GM23338 (cell line): ENCODE results near the gene TRPM3. TPM values are rescaled to one million over a fixed set of nuclear protein-coding genes. Genes with fewer than 3 reads are reported as not detected.

Experiments
- ATAC-seq: fragments of 200-7000 bp; cut with Tn5 transposase; 3 replicates; pipeline ENCODE4 v1.9.1; 2020
- DNase-seq: peaks from one replicate; pipeline ENCODE4 v3.0.0-alpha.2; 2015; ENCODE audit warnings: low spot score
- H2AFZ ChIP-seq: fragments of 200-600 bp; sonication (generic); 2 replicates; pipeline ENCODE4 v1.8.0; 2016; ENCODE audit warnings: antibody characterized with exemption, mild to moderate bottlenecking, moderate library complexity
- H3F3A ChIP-seq: fragments of 200-600 bp; sonication (generic); replicated peaks from 2 replicates; pipeline ENCODE4 v1.8.0; 2017; ENCODE audit warnings: antibody characterized with exemption, mixed run types, low read depth
- H3K27ac ChIP-seq: fragments of 200-600 bp; sonication (generic); 2 replicates; pipeline ENCODE4 v1.6.1; 2016; ENCODE audit warnings: low read depth
- H3K27me3 ChIP-seq: fragments of 200-600 bp; sonication (generic); 2 replicates; pipeline ENCODE4 v1.8.0; 2016; ENCODE audit warnings: mild to moderate bottlenecking, mixed run types, moderate library complexity; ENCODE audit not compliant: insufficient read depth
- H3K36me3 ChIP-seq: fragments of 200-600 bp; sonication (generic); 2 replicates; pipeline ENCODE4 v1.8.0; 2016; ENCODE audit warnings: mild to moderate bottlenecking; ENCODE audit not compliant: insufficient read depth
- H3K4me1 ChIP-seq: fragments of 200-600 bp; sonication (generic); 2 replicates; pipeline ENCODE4 v1.8.0; 2016; ENCODE audit warnings: mild to moderate bottlenecking, moderate library complexity; ENCODE audit not compliant: insufficient read depth
- H3K4me2 ChIP-seq: fragments of 200-600 bp; sonication (generic); 2 replicates; pipeline ENCODE4 v1.7.1; 2017; ENCODE audit warnings: mixed run types
- H3K4me3 ChIP-seq: fragments of 200-600 bp; sonication (generic); 2 replicates; pipeline ENCODE4 v1.6.1; 2016; ENCODE audit warnings: mixed run types
- H3K79me2 ChIP-seq: fragments of 200-600 bp; sonication (generic); replicated peaks from 2 replicates; pipeline ENCODE4 v1.8.0; 2017; ENCODE audit warnings: mild to moderate bottlenecking; ENCODE audit not compliant: insufficient read depth
- H3K9me2 ChIP-seq: fragments of 200-600 bp; sonication (generic); 2 replicates; pipeline ENCODE4 v1.8.0; 2017; ENCODE audit not compliant: insufficient read depth
- H4K20me1 ChIP-seq: fragments of 200-600 bp; sonication (generic); replicated peaks from 2 replicates; pipeline ENCODE4 v1.8.0; 2017; ENCODE audit warnings: mild to moderate bottlenecking; ENCODE audit not compliant: insufficient read depth
- H3K27ac Mint-ChIP-seq: 2 replicates; pipeline ENCODE4 v1.8.0; 2020; ENCODE audit warnings: inconsistent platforms, mild to moderate bottlenecking, moderate library complexity, mixed read lengths
- H3K27me3 Mint-ChIP-seq: 3 replicates; pipeline ENCODE4 v1.8.0; 2022; ENCODE audit warnings: low read depth, mild to moderate bottlenecking, moderate library complexity, mixed read lengths, inconsistent platforms; ENCODE audit not compliant: insufficient read depth, poor library complexity
- H3K36me3 Mint-ChIP-seq: 3 replicates; pipeline ENCODE4 v1.8.0; 2021; ENCODE audit warnings: low read depth, mild to moderate bottlenecking, inconsistent platforms, moderate library complexity, mixed read lengths
- H3K4me1 Mint-ChIP-seq: 3 replicates; pipeline ENCODE4 v1.8.0; 2020; ENCODE audit warnings: mild to moderate bottlenecking, inconsistent platforms, mixed read lengths
- H3K4me3 Mint-ChIP-seq: 3 replicates; pipeline ENCODE4 v1.8.0; 2021; ENCODE audit warnings: moderate library complexity, mild to moderate bottlenecking, inconsistent platforms, mixed read lengths
- H3K9me3 Mint-ChIP-seq: 3 replicates; pipeline ENCODE4 v1.8.0; 2020; ENCODE audit warnings: moderate library complexity, mild to moderate bottlenecking, inconsistent platforms, mixed read lengths
- NANOG ChIP-seq: IDR thresholded peaks from 2 replicates; pipeline ENCODE4 v1.6.1; 2016; ENCODE audit warnings: antibody characterized with exemption, borderline replicate concordance
- ZNF114 ChIP-seq: fragments of 250-450 bp; sonication (Bioruptor Pico); IDR thresholded peaks from 2 replicates; pipeline ENCODE4 v1.5.0; 2020; ENCODE audit warnings: mild to moderate bottlenecking, moderate library complexity
- ZNF331 ChIP-seq: fragments of 250-450 bp; sonication (Bioruptor Pico); IDR thresholded peaks from 2 replicates; pipeline ENCODE4 v1.5.0; 2020; ENCODE audit warnings: low read depth, mild to moderate bottlenecking, moderate library complexity
- polyA plus RNA-seq: library from polyadenylated mRNA; unstranded; fragments of >200 nt; fragmentation: Nextera tagmentation; extraction: Ambion mirVana; gene quantifications from 2 replicates; pipeline ENCODE4 v1.2.1, GENCODE V29; 2016
- total RNA-seq: library from RNA; depleted of rRNA; stranded (reverse); fragments of >200 nt; shearing (Covaris generic); gene quantifications from 2 replicates; pipeline ENCODE4 v1.2.3, GENCODE V29; 2014
- TF ChIP-seq, protein P1 (sequence below): IDR thresholded peaks from one replicate; pipeline ENCODE4 v1.6.1; 2018; ENCODE audit warnings: antibody characterized with exemption; ENCODE audit not compliant: unreplicated experiment
- TF ChIP-seq, protein P2 (sequence below): fragments of 250-450 bp; sonication (Bioruptor Pico); IDR thresholded peaks from 2 replicates; pipeline ENCODE4 v1.5.0; 2020; ENCODE audit warnings: mild to moderate bottlenecking, moderate library complexity

The TRPM3 gene
- total and polyA plus RNA-seq, 2 experiments from 2014 or later = 2.8 to 8.2 TPM

DNA sequence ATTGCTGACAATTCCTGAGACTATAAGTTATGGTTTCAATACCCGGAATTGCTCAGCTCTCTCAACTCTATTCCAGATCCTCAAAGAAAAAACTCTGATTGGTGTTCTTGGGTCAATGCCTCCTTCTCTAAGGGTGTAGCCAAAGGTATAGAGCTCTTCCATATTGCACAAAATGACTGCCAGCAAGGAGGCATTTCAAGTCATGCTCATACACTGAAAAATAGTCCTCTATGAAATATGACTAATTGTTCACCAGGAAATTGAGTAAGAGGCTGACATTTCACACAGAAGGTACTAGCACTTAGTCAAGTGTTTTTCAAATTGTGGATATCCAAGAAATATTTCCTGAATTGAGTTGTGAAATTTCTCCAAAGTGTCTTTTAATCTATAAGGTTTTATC lies 595.9 kb downstream of the TRPM3 start (continued):
- TF ChIP-seq, protein P1, sequence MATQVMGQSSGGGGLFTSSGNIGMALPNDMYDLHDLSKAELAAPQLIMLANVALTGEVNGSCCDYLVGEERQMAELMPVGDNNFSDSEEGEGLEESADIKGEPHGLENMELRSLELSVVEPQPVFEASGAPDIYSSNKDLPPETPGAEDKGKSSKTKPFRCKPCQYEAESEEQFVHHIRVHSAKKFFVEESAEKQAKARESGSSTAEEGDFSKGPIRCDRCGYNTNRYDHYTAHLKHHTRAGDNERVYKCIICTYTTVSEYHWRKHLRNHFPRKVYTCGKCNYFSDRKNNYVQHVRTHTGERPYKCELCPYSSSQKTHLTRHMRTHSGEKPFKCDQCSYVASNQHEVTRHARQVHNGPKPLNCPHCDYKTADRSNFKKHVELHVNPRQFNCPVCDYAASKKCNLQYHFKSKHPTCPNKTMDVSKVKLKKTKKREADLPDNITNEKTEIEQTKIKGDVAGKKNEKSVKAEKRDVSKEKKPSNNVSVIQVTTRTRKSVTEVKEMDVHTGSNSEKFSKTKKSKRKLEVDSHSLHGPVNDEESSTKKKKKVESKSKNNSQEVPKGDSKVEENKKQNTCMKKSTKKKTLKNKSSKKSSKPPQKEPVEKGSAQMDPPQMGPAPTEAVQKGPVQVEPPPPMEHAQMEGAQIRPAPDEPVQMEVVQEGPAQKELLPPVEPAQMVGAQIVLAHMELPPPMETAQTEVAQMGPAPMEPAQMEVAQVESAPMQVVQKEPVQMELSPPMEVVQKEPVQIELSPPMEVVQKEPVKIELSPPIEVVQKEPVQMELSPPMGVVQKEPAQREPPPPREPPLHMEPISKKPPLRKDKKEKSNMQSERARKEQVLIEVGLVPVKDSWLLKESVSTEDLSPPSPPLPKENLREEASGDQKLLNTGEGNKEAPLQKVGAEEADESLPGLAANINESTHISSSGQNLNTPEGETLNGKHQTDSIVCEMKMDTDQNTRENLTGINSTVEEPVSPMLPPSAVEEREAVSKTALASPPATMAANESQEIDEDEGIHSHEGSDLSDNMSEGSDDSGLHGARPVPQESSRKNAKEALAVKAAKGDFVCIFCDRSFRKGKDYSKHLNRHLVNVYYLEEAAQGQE = no peak

DNA sequence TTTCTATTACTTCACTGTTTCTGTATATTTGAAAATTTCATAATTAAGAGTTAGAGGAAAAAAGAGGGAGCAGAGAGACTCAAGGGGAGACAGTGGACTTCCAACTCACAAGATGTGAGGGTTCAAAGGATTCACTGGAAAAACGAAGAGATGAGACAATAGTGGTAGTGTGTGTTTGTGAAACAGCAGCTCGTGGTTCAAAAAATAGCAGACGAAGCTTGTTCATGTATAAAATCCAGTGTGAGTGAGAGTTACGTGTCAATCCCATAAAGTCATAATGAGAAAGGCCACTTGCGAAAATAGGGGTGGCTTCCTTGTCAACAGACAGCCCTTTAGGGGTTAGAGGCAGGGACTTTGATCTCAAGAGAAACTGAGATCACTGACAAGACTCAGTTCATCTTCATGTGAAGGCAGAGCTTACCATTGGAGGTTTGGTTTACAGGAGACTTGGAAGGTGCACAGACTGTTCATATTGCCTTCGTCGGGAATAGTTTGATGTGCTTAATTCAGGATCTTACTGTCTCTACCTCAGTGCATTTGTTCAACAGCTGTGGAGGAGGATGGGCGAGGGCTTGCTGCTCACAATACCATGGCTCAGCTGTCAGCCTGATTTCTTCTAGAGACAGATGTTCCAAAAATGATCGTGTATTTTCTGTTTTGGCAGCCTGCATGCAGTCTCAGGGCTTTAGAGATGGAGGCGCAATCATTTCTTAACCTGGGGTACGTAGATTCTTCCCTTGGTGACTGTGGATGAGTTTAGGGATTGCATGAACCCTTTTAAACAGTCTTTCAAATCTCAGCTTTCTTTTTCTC lies 601.3 kb downstream of the TRPM3 start:
- H3K4me1 Mint-ChIP-seq = peaks cover 7% of the 10 kb centered on the region; the same call in 2 of the 3 replicates
- peaks cover 7% of the 10 kb centered on the region for H3K9me3 Mint-ChIP-seq
- Histone ChIP-seq H3K4me3 (no peak overlapping the region), H3K79me2 (no peaks in the 10 kb centered on the region), H3K9me2 (no peaks in the 10 kb centered on the region), H3K4me2 (no peak overlapping the region), H4K20me1 (no peaks in the 10 kb centered on the region), H3F3A (no peaks in the 10 kb centered on the region), H3K4me1 (no peaks in the 10 kb centered on the region), H3K27ac (no peak overlapping the region), H3K36me3 (no peaks in the 10 kb centered on the region), H2AFZ (peak overlapping the region; percentile 75; the same call in 1 of the 2 replicates), H3K27me3 (no peaks in the 10 kb centered on the region)
- no peak overlapping the region for H3K27ac Mint-ChIP-seq
- H3K36me3 Mint-ChIP-seq = peaks cover 3% of the 10 kb centered on the region; the same call in 1 of the 3 replicates
- peaks cover 3% of the 10 kb centered on the region for H3K27me3 Mint-ChIP-seq
- H3K4me3 Mint-ChIP-seq = no peak overlapping the region
- DNase-seq (no peak), ATAC-seq (no peak)
- TF ChIP-seq, protein P2, sequence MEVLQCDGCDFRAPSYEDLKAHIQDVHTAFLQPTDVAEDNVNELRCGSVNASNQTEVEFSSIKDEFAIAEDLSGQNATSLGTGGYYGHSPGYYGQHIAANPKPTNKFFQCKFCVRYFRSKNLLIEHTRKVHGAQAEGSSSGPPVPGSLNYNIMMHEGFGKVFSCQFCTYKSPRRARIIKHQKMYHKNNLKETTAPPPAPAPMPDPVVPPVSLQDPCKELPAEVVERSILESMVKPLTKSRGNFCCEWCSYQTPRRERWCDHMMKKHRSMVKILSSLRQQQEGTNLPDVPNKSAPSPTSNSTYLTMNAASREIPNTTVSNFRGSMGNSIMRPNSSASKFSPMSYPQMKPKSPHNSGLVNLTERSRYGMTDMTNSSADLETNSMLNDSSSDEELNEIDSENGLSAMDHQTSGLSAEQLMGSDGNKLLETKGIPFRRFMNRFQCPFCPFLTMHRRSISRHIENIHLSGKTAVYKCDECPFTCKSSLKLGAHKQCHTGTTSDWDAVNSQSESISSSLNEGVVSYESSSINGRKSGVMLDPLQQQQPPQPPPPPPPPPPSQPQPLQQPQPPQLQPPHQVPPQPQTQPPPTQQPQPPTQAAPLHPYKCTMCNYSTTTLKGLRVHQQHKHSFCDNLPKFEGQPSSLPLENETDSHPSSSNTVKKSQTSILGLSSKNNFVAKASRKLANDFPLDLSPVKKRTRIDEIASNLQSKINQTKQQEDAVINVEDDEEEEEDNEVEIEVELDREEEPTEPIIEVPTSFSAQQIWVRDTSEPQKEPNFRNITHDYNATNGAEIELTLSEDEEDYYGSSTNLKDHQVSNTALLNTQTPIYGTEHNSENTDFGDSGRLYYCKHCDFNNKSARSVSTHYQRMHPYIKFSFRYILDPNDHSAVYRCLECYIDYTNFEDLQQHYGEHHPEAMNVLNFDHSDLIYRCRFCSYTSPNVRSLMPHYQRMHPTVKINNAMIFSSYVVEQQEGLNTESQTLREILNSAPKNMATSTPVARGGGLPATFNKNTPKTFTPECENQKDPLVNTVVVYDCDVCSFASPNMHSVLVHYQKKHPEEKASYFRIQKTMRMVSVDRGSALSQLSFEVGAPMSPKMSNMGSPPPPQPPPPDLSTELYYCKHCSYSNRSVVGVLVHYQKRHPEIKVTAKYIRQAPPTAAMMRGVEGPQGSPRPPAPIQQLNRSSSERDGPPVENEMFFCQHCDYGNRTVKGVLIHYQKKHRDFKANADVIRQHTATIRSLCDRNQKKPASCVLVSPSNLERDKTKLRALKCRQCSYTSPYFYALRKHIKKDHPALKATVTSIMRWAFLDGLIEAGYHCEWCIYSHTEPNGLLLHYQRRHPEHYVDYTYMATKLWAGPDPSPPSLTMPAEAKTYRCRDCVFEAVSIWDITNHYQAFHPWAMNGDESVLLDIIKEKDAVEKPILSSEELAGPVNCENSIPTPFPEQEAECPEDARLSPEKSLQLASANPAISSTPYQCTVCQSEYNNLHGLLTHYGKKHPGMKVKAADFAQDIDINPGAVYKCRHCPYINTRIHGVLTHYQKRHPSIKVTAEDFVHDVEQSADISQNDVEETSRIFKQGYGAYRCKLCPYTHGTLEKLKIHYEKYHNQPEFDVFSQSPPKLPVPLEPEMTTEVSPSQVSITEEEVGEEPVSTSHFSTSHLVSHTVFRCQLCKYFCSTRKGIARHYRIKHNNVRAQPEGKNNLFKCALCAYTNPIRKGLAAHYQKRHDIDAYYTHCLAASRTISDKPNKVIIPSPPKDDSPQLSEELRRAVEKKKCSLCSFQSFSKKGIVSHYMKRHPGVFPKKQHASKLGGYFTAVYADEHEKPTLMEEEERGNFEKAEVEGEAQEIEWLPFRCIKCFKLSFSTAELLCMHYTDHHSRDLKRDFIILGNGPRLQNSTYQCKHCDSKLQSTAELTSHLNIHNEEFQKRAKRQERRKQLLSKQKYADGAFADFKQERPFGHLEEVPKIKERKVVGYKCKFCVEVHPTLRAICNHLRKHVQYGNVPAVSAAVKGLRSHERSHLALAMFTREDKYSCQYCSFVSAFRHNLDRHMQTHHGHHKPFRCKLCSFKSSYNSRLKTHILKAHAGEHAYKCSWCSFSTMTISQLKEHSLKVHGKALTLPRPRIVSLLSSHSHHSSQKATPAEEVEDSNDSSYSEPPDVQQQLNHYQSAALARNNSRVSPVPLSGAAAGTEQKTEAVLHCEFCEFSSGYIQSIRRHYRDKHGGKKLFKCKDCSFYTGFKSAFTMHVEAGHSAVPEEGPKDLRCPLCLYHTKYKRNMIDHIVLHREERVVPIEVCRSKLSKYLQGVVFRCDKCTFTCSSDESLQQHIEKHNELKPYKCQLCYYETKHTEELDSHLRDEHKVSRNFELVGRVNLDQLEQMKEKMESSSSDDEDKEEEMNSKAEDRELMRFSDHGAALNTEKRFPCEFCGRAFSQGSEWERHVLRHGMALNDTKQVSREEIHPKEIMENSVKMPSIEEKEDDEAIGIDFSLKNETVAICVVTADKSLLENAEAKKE = no peak
- TF ChIP-seq ZNF114 (CRISPR knock-in tag) = no peak
- TF ChIP-seq NANOG = no peak
- TF ChIP-seq ZNF331 = no peak
